Tibial nerve (tissue), 4 donors: ENCODE data around the gene TNS3. TPM values are rescaled to one million over a fixed set of nuclear protein-coding genes. Genes with fewer than 3 reads are reported as not detected.

Experiments
- DNase-seq, 2 donors: peaks; one replicate each; pipeline ENCODE4 v3.0.0-alpha.2; 2019; ENCODE audit warnings: low spot score in 2 of 2
- H3K27ac ChIP-seq, 4 donors: fragments of 200-600 bp; sonication (generic) in 3 of 4; one replicate each; pipeline ENCODE4 v1.5.1; 2017 to 2019; ENCODE audit warnings: mild to moderate bottlenecking in 1 of 4
- H3K27me3 ChIP-seq, 2 donors: fragments of 200-600 bp; sonication (generic) in 1 of 2; one replicate each; pipeline versions ENCODE4 v1.5.1 to v1.6.0; 2017 to 2019
- H3K36me3 ChIP-seq, 3 donors: fragments of 200-600 bp; sonication (generic); one replicate each; pipeline ENCODE4 v1.5.1; 2018 to 2019
- H3K4me1 ChIP-seq, 4 donors: fragments of 200-600 bp; sonication (generic) in 3 of 4; one replicate each; pipeline ENCODE4 v1.5.1; 2017 to 2019
- H3K4me3 ChIP-seq, 4 donors: fragments of 200-600 bp; sonication (generic) in 3 of 4; one replicate each; pipeline ENCODE4 v1.5.1; 2017 to 2019; ENCODE audit warnings: mild to moderate bottlenecking in 1 of 4, moderate library complexity in 1 of 4
- H3K9me3 ChIP-seq, 4 donors: fragments of 200-600 bp; sonication (generic) in 3 of 4; one replicate each; pipeline ENCODE4 v1.5.1; 2017 to 2019
- EP300 ChIP-seq, 2 donors: sonication (generic); formaldehyde crosslinking; IDR thresholded peaks; one replicate each; pipeline ENCODE4 v1.6.1; 2017; ENCODE audit warnings: antibody characterized with exemption in 2 of 2, mild to moderate bottlenecking in 1 of 2
- POLR2A ChIP-seq, 2 donors: fragments of 450-650 bp; IDR thresholded peaks; one replicate each; pipeline ENCODE4 v1.6.1; 2017; ENCODE audit warnings: antibody characterized with exemption in 2 of 2, mild to moderate bottlenecking in 2 of 2, moderate library complexity in 2 of 2
- WGBS, 2 donors: methylation state at CpG; one replicate each; pipeline ENCODE4 v1.1.5; 2018; 5-methylcytosine and 5-hydroxymethylcytosine counted together
- total RNA-seq, 4 donors: library from RNA; depleted of rRNA; stranded (reverse); fragments of >200 nt; gene quantifications; one replicate each; pipeline ENCODE4 v1.1.0, GENCODE V29; 2016
- TF ChIP-seq, protein P1 (sequence below), 5 experiments: fragments of 200-600 bp in 3 of 5; fragments of 450-650 bp in 2 of 5; sonication (generic) in 3 of 5; IDR thresholded peaks; one replicate each; pipeline ENCODE4 v1.5.1; 2016 to 2019; ENCODE audit warnings: antibody characterized with exemption in 5 of 5, mild to moderate bottlenecking in 3 of 5, moderate library complexity in 2 of 5

Gene TNS3
- total RNA-seq, 4 donors from 2014 or later: 118 to 142 (median 133) TPM

GRCh38 chr7:47385536-47386125 is 196.3 kb downstream of the TNS3 start:
- Histone ChIP-seq H3K9me3 (no peaks in the 10 kb centered on the region), H3K27me3 (no peaks in the 10 kb centered on the region), H3K36me3 (peaks cover 0 to 21% (median 0%) of the 10 kb centered on the region in 3 donors), H3K27ac (peak overlapping the region in 1 of 4 donors; percentile 74), H3K4me3 (no peak overlapping the region), H3K4me1 (peaks cover 0 to 47% (median 13%) of the 10 kb centered on the region in 4 donors)
- 84 to 87% methylated on average over 10 of the region's 10 CpGs for WGBS, 2 donors
- DNase-seq: no peak
- TF ChIP-seq EP300 (IDR thresholded peaks at IDR 0.05): no peak
- TF ChIP-seq, protein P1, sequence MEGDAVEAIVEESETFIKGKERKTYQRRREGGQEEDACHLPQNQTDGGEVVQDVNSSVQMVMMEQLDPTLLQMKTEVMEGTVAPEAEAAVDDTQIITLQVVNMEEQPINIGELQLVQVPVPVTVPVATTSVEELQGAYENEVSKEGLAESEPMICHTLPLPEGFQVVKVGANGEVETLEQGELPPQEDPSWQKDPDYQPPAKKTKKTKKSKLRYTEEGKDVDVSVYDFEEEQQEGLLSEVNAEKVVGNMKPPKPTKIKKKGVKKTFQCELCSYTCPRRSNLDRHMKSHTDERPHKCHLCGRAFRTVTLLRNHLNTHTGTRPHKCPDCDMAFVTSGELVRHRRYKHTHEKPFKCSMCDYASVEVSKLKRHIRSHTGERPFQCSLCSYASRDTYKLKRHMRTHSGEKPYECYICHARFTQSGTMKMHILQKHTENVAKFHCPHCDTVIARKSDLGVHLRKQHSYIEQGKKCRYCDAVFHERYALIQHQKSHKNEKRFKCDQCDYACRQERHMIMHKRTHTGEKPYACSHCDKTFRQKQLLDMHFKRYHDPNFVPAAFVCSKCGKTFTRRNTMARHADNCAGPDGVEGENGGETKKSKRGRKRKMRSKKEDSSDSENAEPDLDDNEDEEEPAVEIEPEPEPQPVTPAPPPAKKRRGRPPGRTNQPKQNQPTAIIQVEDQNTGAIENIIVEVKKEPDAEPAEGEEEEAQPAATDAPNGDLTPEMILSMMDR (IDR thresholded peaks at IDR 0.05): no peak
- TF ChIP-seq POLR2A (IDR thresholded peaks at IDR 0.05): no peak

- DNase-seq: no peak
- Histone ChIP-seq H3K36me3 (peaks cover 0 to 14% (median 0%) of the 10 kb centered on the region in 3 donors), H3K27ac (peak overlapping the region in 1 of 4 donors; percentile 74), H3K4me1 (peaks cover 0 to 54% (median 19%) of the 10 kb centered on the region in 4 donors), H3K27me3 (no peaks in the 10 kb centered on the region), H3K9me3 (no peaks in the 10 kb centered on the region), H3K4me3 (no peak overlapping the region)
- 84 to 85% methylated on average over 13 of the region's 13 CpGs for WGBS, 2 donors
- TF ChIP-seq, protein P1 (IDR thresholded peaks at IDR 0.05): no peak
- TF ChIP-seq POLR2A (IDR thresholded peaks at IDR 0.05): no peak
- no peak for TF ChIP-seq EP300 (IDR thresholded peaks at IDR 0.05)
Observed at GRCh38 chr7:47384755-47385535, 197.0 kb downstream of the TNS3 start.

DNA sequence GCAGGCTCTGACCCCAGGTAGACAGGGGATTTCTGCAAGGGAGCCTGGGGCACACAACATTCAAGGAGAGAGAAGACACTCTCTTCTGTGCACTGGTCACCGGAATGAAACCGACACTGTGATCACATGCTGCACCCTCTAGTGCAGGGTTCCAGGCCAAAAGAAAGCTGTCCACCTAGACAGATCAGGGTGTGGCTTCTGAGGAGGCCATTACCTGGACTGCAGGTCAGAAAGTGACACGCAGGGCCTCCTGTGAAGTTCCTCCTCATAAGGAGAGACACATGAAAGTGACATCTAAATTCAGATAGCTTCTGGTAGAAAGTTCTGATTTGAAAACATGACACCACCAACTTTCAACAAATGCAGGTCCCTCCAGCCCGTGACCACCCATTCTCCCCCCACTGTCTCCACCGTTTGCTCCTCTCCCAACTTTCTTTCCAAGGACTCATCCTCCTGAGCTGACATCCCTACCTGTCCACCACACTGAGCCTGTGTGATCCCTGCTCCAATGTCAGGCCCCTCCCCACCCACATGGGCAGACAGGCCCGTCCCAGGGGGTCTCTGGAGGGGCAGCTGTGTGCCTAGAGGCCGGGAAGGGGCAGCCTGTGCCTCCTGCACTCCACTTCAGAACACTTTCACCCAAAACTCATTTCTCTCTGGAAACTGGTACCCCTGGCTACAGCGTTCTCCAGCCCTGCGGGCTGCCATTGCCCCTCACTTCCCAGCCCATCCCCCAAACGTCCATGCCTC is 198.0 kb downstream of the TNS3 start:
- Histone ChIP-seq H3K27ac (peak overlapping the region in 3 of 4 donors; percentile 16 to 74 (median 72)), H3K36me3 (peaks cover 0 to 10% (median 0%) of the 10 kb centered on the region in 3 donors), H3K9me3 (no peaks in the 10 kb centered on the region), H3K27me3 (no peaks in the 10 kb centered on the region), H3K4me3 (no peak overlapping the region), H3K4me1 (peaks cover 0 to 65% (median 26%) of the 10 kb centered on the region in 4 donors)
- TF ChIP-seq EP300 (IDR thresholded peaks at IDR 0.05) (no peak), POLR2A (IDR thresholded peaks at IDR 0.05) (no peak)
- TF ChIP-seq, protein P1 (IDR thresholded peaks at IDR 0.05): no peak
- WGBS, 2 donors: 79 to 84% methylated on average over 10 of the region's 10 CpGs
- no peak for DNase-seq

DNA sequence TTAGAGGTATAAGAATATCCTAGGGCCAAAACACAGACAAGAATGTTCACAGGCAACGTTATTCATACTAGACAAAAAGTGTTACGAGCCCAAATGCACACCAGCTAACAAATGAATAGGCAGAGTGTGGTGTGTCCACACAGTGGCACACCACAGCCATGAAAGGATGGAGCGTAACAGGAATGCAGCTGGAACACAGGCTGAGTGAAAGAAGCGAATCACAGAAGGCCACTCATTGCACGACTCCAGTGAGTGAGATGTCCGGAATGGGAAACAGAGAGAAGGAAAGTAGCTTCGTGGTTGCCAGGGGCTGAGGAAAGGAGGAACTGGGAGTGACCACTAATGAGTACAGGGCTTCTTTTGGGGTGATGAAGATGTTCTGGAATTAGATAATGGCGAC is 198.8 kb downstream of the TNS3 start:
- Histone ChIP-seq H3K4me1 (peaks cover 0 to 67% (median 26%) of the 10 kb centered on the region in 4 donors), H3K9me3 (no peaks in the 10 kb centered on the region), H3K27ac (peak overlapping the region in 3 of 4 donors; percentile 16 to 74 (median 72)), H3K27me3 (no peaks in the 10 kb centered on the region), H3K36me3 (peaks cover 0 to 10% (median 0%) of the 10 kb centered on the region in 3 donors), H3K4me3 (no peak overlapping the region)
- TF ChIP-seq POLR2A (IDR thresholded peaks at IDR 0.05): no peak
- peak in 1 of 2 donors; percentile 35 for TF ChIP-seq EP300 (IDR thresholded peaks at IDR 0.05)
- TF ChIP-seq, protein P1 (IDR thresholded peaks at IDR 0.05): peak in 3 of 5 experiments; percentile 7 to 35 (median 9)
- no peak for DNase-seq
- WGBS, 2 donors: 28 to 36% methylated on average over 8 of the region's 8 CpGs
